Peyer's patch (tissue), 4 donors: ENCODE results near the gene ACO2. TPM values are rescaled to one million over a fixed set of nuclear protein-coding genes. Genes with fewer than 3 reads are reported as not detected.

Experiments
- DNase-seq, 3 donors: peaks; one replicate each; pipeline ENCODE4 v3.0.0-alpha.2; 2017 to 2019
- H3K27ac ChIP-seq, 4 donors: fragments of 200-600 bp; sonication (generic); one replicate each; pipeline ENCODE4 v1.5.1; 2016 to 2019
- H3K27me3 ChIP-seq, 2 donors: fragments of 200-600 bp; sonication (generic); one replicate each; pipeline ENCODE4 v1.5.1; 2019
- H3K36me3 ChIP-seq, 3 donors: fragments of 200-600 bp; sonication (generic); one replicate each; pipeline ENCODE4 v1.5.1; 2016 to 2019
- H3K4me1 ChIP-seq, 4 donors: fragments of 200-600 bp; sonication (generic); one replicate each; pipeline ENCODE4 v1.5.1; 2016 to 2019
- H3K4me3 ChIP-seq, 4 donors: fragments of 200-600 bp; sonication (generic); 1 replicate in 3 of 4; 2 replicates in 1 of 4; pipeline ENCODE4 v1.5.1; 2016 to 2019; ENCODE audit warnings: mild to moderate bottlenecking in 1 of 4
- H3K9me3 ChIP-seq, 4 donors: fragments of 200-600 bp; sonication (generic); one replicate each; pipeline ENCODE4 v1.5.1; 2016 to 2019; ENCODE audit warnings: mild to moderate bottlenecking in 1 of 4
- CTCF ChIP-seq, 6 experiments: fragments of 450-650 bp in 4 of 6; fragments of 200-600 bp in 2 of 6; sonication (generic) in 1 of 6; IDR thresholded peaks; one replicate each; pipeline ENCODE4 v1.5.1; 2017 to 2019; ENCODE audit warnings: antibody characterized with exemption in 6 of 6, mild to moderate bottlenecking in 3 of 6, moderate library complexity in 1 of 6
- POLR2A ChIP-seq, 2 donors: fragments of 450-650 bp; IDR thresholded peaks; one replicate each; pipeline ENCODE4 v1.5.1; 2017; ENCODE audit warnings: antibody characterized with exemption in 2 of 2, mild to moderate bottlenecking in 2 of 2, moderate library complexity in 2 of 2
- total RNA-seq, 4 donors: library from RNA; depleted of rRNA; stranded (reverse); fragments of >200 nt; gene quantifications; one replicate each; pipeline ENCODE4 v1.1.0, GENCODE V29; 2016

Gene ACO2
- total RNA-seq, 4 donors from 2014 or later, result 115 to 394 (median 356) TPM

GRCh38 chr22:41561335-41561734, 92.4 kb downstream of the ACO2 start:
- H3K9me3 ChIP-seq, result no peaks in the 10 kb centered on the region
- peaks cover 0 to 3% of the 10 kb centered on the region in 2 donors for H3K27me3 ChIP-seq
- peak overlapping the region in 2 of 4 donors; percentile 30 to 31 for H3K27ac ChIP-seq
- peak in 1 of 3 donors; percentile 34 for DNase-seq
- peaks cover 0 to 9% (median 0%) of the 10 kb centered on the region in 4 donors for H3K4me1 ChIP-seq
- H3K4me3 ChIP-seq, result peak overlapping the region in 2 of 4 donors; percentile 19 to 38
- no peaks in the 10 kb centered on the region for H3K36me3 ChIP-seq
- TF ChIP-seq POLR2A (IDR thresholded peaks at IDR 0.05) (no peak), CTCF (IDR thresholded peaks at IDR 0.05) (no peak)

GRCh38 chr22:41561788-41562187, 92.9 kb downstream of the ACO2 start:
- Histone ChIP-seq H3K27me3 (peaks cover 0 to 3% of the 10 kb centered on the region in 2 donors), H3K9me3 (no peaks in the 10 kb centered on the region), H3K36me3 (no peaks in the 10 kb centered on the region), H3K4me3 (no peak overlapping the region), H3K27ac (peak overlapping the region in 1 of 4 donors; percentile 30), H3K4me1 (peaks cover 0 to 9% (median 0%) of the 10 kb centered on the region in 4 donors)
- peak in 1 of 3 donors; percentile 20 for DNase-seq
- TF ChIP-seq CTCF (IDR thresholded peaks at IDR 0.05) (no peak), POLR2A (IDR thresholded peaks at IDR 0.05) (no peak)

GRCh38 chr22:41562461-41562860, 93.5 kb downstream of the ACO2 start:
- H3K4me3 ChIP-seq, result no peak overlapping the region
- H3K4me1 ChIP-seq, result peaks cover 0 to 6% (median 0%) of the 10 kb centered on the region in 4 donors

GRCh38 chr22:41563051-41563711, 94.3 kb downstream of the ACO2 start:
- Histone ChIP-seq H3K27me3 (peaks cover 0 to 3% of the 10 kb centered on the region in 2 donors), H3K4me1 (no peaks in the 10 kb centered on the region), H3K4me3 (no peak overlapping the region), H3K27ac (peak overlapping the region in 1 of 4 donors; percentile 18), H3K36me3 (no peaks in the 10 kb centered on the region), H3K9me3 (no peaks in the 10 kb centered on the region)
- no peak for TF ChIP-seq POLR2A (IDR thresholded peaks at IDR 0.05)
- no peak for TF ChIP-seq CTCF (IDR thresholded peaks at IDR 0.05)
- DNase-seq, result peak in 1 of 3 donors; percentile 22

More at GRCh38 chr22:41562461-41562860, 93.5 kb downstream of the ACO2 start:
- H3K36me3 ChIP-seq, result no peaks in the 10 kb centered on the region
- H3K27ac ChIP-seq, result peak overlapping the region in 1 of 4 donors; percentile 18
- DNase-seq, result peak in 1 of 3 donors; percentile 15
- TF ChIP-seq CTCF (IDR thresholded peaks at IDR 0.05) (no peak), POLR2A (IDR thresholded peaks at IDR 0.05) (no peak)
- H3K27me3 ChIP-seq, result peaks cover 0 to 3% of the 10 kb centered on the region in 2 donors
- no peaks in the 10 kb centered on the region for H3K9me3 ChIP-seq

- H3K4me1 ChIP-seq, result no peaks in the 10 kb centered on the region
- H3K27ac ChIP-seq, result peak overlapping the region in 1 of 4 donors; percentile 50
- no peaks in the 10 kb centered on the region for H3K9me3 ChIP-seq
- DNase-seq, result peak in 1 of 3 donors; percentile 10
- peaks cover 0 to 3% of the 10 kb centered on the region in 2 donors for H3K27me3 ChIP-seq
- no peak for TF ChIP-seq POLR2A (IDR thresholded peaks at IDR 0.05)
- no peak for TF ChIP-seq CTCF (IDR thresholded peaks at IDR 0.05)
- H3K36me3 ChIP-seq, result no peaks in the 10 kb centered on the region
- H3K4me3 ChIP-seq, result no peak overlapping the region
Measured at GRCh38 chr22:41564563-41564962, 95.6 kb downstream of the ACO2 start.
